MCF 10A (cell line): ENCODE data around the gene NUP50. TPM values are rescaled to one million over a fixed set of nuclear protein-coding genes. Genes with fewer than 3 reads are reported as not detected.

Experiments
- BruUV-seq: library from RNA; stranded (reverse); fragments of 400-500 nt; replicated peaks from 2 replicates; lab custom pipeline; 2021; lab: Mats Ljungman, UMichigan
- CTCF ChIA-PET: fragments of 300-600 bp; sonication (Branson Sonifier 250); formaldehyde crosslinking; extraction: SDS; loops from one replicate; lab custom pipeline; 2021; ENCODE audit warnings: antibody characterized with exemption, inconsistent platforms; lab: Yijun Ruan, JAX
- POLR2A ChIA-PET: fragments of 300-600, 350-650 bp; sonication (Branson Sonifier 250); formaldehyde crosslinking; extraction: SDS; loops from one replicate; lab custom pipeline; 2020; ENCODE audit warnings: antibody characterized with exemption, inconsistent platforms; lab: Yijun Ruan, JAX
- DNase-seq: peaks from one replicate; pipeline ENCODE4 v3.0.0-alpha.2; 2018; ENCODE audit not compliant: unreplicated experiment
- H3K27ac Mint-ChIP-seq: one replicate; pipeline ENCODE4 v1.8.0; 2022; ENCODE audit warnings: mild to moderate bottlenecking, low read depth, mixed read lengths; ENCODE audit not compliant: unreplicated experiment
- H3K27me3 Mint-ChIP-seq: one replicate; pipeline ENCODE4 v1.8.0; 2022; ENCODE audit warnings: mixed read lengths; ENCODE audit not compliant: insufficient read depth, unreplicated experiment
- H3K36me3 Mint-ChIP-seq: one replicate; pipeline ENCODE4 v1.8.0; 2022; ENCODE audit warnings: mild to moderate bottlenecking, moderate library complexity, mixed read lengths; ENCODE audit not compliant: insufficient read depth, unreplicated experiment
- H3K4me1 Mint-ChIP-seq: one replicate; pipeline ENCODE4 v1.8.0; 2022; ENCODE audit warnings: mixed read lengths; ENCODE audit not compliant: insufficient read depth, unreplicated experiment
- H3K4me3 Mint-ChIP-seq: one replicate; pipeline ENCODE4 v1.8.0; 2022; ENCODE audit warnings: mild to moderate bottlenecking, moderate library complexity, mixed read lengths; ENCODE audit not compliant: unreplicated experiment
- H3K9me3 Mint-ChIP-seq: one replicate; pipeline ENCODE4 v1.8.0; 2022; ENCODE audit warnings: mixed read lengths; ENCODE audit not compliant: unreplicated experiment
- CTCF ChIP-seq: fragments of 200-600 bp; IDR thresholded peaks from one replicate; pipeline ENCODE4 v1.8.0; 2022; ENCODE audit warnings: antibody characterized with exemption, mild to moderate bottlenecking; ENCODE audit not compliant: unreplicated experiment
- intact Hi-C: fragments of 100-400 bp; cut with micrococcal nuclease; formaldehyde crosslinking; loops from 2 replicates; pipeline ENCODE4 v1.14.1; 2022
- total RNA-seq: library from RNA; stranded (reverse); gene quantifications from 2 replicates; pipeline ENCODE4 v1.2.3, GENCODE V29; 2022

The NUP50 gene
- total RNA-seq, 1 experiment from 2014 or later: 70.3 TPM

- CTCF ChIA-PET: interaction anchor here (0.6 kb wide), 1 partner anchor 16 kb away, joined by 3 read pairs; no protein-coding TSS in a partner anchor
Measured at GRCh38 chr22:45224988-45225731, 61.4 kb downstream of the NUP50 start.

GRCh38 chr22:45225732-45226502, 62.2 kb downstream of the NUP50 start:
- intact Hi-C loops: no loop called here
- H3K36me3 Mint-ChIP-seq: no peaks in the 10 kb centered on the region
- H3K9me3 Mint-ChIP-seq: no peaks in the 10 kb centered on the region
- no TSS peak for BruUV-seq
- ChIA-PET POLR2A (interaction anchor here (0.6 to 1.7 kb wide), 5 partner anchors 12 to 86 kb away, joined by 3 to 8 read pairs (median 4); partner anchors contain the start of gene NUP50), CTCF (no interaction called here)
- peaks cover 32% of the 10 kb centered on the region for H3K4me1 Mint-ChIP-seq
- H3K4me3 Mint-ChIP-seq: peak overlapping the region; percentile 1
- peak; percentile 82 for DNase-seq
- TF ChIP-seq CTCF: no peak
- H3K27me3 Mint-ChIP-seq: no peaks in the 10 kb centered on the region
- peak overlapping the region; percentile 90 for H3K27ac Mint-ChIP-seq

More at GRCh38 chr22:45224988-45225731, 61.4 kb downstream of the NUP50 start:
- no peaks in the 10 kb centered on the region for H3K9me3 Mint-ChIP-seq
- no peaks in the 10 kb centered on the region for H3K27me3 Mint-ChIP-seq
- POLR2A ChIA-PET: interaction anchor here (1.7 kb wide), 1 partner anchor 61 kb away, joined by 8 read pairs; the partner anchor contains the start of gene NUP50
- H3K27ac Mint-ChIP-seq: peak overlapping the region; percentile 90
- no TSS peak for BruUV-seq
- no peak for DNase-seq
- TF ChIP-seq CTCF: no peak
- H3K4me1 Mint-ChIP-seq: peaks cover 31% of the 10 kb centered on the region
- no peaks in the 10 kb centered on the region for H3K36me3 Mint-ChIP-seq
- no peak overlapping the region for H3K4me3 Mint-ChIP-seq
- intact Hi-C loops: no loop called here

GRCh38 chr22:45226503-45227186, 62.9 kb downstream of the NUP50 start:
- peak overlapping the region; percentile 90 for H3K27ac Mint-ChIP-seq
- H3K36me3 Mint-ChIP-seq: no peaks in the 10 kb centered on the region
- no TSS peak for BruUV-seq
- H3K9me3 Mint-ChIP-seq: no peaks in the 10 kb centered on the region
- intact Hi-C loops: no loop called here
- peak; percentile 84 for DNase-seq
- H3K4me3 Mint-ChIP-seq: peak overlapping the region; percentile 1
- ChIA-PET CTCF (no interaction called here), POLR2A (interaction anchor here (0.6 to 1.7 kb wide), 5 partner anchors 11 to 87 kb away, joined by 3 to 8 read pairs (median 4); partner anchors contain the start of gene NUP50)
- no peak for TF ChIP-seq CTCF
- no peaks in the 10 kb centered on the region for H3K27me3 Mint-ChIP-seq
- peaks cover 34% of the 10 kb centered on the region for H3K4me1 Mint-ChIP-seq
